HG03280 (cell line): ENCODE data around the gene PKP4.

Source experiments
- ATAC-seq: cut with Tn5 transposase; IDR thresholded peaks from one replicate; pipeline ENCODE4 v1.9.1; 2021; ENCODE audit warnings: mild to moderate bottlenecking, moderate library complexity; ENCODE audit not compliant: unreplicated experiment

PKP4 gene

DNA sequence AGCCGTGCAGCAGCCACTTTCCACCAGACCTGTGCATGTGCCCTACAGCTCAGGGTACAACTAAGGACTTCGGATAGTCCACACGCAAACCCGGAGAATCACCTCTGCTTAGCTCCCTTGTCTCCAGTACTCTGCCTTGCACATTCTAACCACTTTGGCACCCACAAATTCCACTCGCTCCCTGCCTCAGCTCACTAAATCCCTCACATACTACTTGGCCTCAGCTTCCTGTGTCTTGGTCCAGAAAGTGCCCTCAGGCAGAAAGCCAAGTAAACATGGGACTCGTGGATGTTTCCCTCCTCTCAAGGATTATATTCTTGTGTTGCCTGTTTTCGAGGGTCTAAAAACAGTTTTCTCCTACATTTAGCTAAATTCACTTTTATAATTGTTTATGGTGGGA lies 180.6 kb downstream of the PKP4 start:
- ATAC-seq: no peak

DNA sequence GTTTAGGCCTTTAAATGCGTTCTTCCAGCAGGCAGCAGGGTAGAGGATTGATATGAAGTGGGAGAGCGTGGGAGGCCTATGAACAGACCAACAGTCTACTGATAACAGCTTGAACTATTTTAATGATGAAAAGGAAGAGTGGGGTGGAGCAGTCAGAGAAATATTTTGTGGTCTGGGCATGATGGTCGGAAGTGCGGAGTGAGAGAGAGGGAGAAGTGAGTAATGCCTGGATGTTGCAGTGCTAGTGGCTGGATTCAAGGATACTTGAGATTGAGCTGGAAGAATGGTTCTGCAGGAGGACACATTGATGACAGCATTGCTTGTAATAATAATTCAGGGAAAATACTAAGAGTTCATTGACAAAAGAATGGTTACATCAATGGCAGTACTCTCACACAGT lies 187.4 kb downstream of the PKP4 start:
- ATAC-seq: no peak

DNA sequence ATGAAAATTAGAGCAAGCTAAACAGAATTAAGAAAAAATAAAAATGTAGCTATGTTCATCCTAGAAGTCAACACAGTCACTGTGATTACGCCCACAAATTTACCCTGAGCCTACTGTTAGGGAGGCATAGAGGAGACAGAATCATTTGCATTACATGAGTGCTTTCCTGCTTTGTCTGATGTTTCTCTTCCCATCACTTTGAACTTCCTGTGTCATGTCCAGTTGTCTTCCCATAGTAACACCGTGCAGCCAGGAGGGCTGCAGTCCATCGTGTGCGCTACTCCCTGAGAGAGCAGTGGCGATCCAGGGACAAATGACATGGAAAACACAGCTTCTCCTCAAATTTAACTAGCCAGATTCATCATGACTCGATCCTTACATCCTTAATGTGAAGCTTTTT lies 188.5 kb downstream of the PKP4 start:
- no peak for ATAC-seq

DNA sequence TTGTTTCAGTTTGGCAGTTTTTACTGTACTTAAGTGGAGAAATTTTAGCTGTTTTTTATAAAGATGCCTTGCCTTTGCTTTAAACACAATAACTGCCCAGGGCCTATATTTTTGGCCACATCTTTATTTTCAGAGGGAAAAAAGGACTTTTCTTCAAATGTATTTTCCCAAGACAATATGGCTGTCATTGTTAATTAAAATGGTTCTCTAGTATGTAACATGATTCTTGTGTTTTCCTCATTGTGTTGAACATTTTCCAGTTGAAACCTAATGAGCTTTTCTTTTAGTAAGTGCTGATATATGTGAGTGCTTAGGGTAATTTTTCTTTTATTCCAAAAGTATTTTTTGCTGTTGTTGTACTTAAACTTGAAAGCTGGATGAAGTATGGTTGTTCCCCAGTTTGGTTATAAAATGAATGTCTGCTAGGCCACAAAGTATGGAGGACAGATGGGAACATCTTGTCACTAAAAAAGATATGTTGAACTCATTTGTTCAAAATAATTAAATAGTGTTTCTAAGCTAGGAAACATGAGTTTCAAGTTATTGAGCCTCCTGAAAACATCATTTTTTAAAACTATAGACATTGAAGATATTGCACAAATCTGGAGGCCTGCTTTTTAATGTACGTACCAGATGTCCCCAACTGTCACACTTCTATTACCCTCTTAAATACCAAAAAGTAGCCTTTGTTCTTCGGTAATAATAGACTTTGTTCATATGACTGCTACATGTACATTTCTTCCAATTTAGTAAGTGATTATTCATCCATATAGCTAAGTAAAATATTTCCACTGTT lies 190.9 kb downstream of the PKP4 start:
- no peak for ATAC-seq

DNA sequence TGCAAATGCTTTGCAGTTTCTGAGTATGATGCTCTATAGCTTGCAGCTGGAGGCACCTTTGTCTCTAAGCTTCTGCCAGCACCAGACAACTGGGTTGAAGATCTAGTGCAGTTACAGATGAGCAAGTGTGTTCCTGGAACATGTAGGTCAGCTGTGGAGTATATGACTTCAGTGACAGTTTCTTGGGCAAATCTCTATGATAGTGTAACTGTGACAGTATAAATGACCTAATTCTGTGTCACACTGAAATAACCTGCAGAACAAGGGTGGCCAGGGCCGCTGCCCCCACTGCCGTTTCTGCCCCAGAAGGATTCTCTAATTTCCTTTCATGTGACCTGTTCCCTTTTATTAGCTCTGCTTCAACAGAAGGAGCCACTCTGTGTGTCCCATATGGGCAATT lies 193.1 kb downstream of the PKP4 start:
- ATAC-seq: no peak

DNA sequence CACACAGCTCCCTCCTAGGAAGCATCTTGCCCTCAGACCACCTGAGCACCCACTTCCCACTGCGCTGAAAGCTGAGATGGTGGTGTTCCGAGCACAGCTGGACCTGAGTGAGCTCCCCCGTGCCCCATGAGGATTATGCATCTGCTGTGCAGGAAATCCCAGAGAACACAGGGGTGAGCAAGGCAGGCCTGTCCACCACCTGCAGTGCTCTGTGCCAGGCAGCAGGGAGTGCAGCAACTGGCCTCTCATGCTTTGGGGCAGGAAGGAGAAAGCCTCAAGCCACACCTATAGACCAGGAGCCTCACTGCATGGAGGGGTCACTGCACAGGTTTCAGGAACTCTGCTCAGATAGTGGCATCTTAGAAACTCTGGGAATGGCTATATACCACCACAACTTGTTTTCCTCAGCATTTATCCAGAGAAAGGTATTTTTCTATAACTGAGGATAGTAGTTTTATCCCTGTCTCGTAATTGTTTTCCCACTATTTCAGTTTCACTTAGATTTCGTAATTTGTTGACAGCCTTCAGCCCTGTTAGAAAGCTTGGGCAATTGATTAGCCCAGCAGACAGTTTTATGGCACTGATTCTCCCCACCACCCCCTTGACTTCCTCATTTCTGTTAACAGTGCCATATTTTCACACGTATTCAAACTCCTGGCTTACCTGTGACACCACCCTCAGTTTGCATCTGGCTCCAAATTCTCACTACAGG lies 194.1 kb downstream of the PKP4 start:
- ATAC-seq: no peak

DNA sequence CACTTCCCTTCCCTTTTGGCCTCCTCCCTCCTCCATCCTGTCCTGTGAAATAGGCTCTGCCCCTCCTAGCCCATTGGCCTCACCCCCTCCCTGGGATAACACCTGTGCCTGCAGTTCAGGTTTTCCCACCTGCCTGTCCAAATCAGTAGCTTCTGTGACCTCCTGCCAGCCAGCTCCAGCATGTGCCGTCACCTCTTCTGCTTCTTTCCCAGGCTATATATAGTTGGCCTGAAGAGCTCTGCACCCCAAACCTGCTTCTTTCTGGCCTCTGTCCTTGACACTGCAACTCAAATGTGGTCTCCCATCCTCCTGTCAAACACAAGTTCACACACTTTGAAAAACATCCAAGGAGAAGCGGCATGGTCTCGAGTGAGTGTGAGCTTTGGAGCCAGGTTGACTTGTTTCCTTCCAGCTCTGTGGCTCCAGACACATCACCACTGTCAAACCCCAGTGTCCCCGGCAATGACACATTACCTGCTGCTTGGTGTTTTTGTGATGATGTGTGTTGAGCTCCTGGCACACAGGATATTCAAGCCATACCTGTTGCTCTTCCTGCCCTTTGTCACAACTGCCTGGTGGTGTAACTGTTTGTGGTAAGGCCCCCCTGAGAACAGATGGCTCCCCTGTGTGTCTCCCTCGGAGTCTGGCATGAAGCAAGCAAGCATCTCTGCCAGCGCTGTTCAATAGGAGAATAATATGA lies 194.8 kb downstream of the PKP4 start:
- no peak for ATAC-seq

DNA sequence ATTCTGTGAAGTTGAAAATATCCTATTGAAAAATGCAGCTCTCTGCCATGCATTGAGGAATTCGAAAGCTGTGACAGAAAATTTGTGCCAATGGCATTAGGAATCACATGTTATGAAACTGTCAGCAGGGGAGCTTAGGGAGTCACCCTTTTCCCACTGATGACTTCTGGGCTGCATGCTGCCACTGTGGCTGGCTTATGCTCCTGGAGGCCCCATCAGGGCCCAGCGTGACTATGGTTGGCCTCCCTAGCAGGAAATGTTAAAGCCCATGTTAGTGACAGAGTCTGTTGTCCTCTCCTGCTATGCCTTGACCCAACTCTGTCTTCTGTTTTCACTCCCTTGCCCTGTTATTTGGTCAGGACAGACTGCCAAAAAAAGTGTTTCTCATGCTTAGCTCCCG lies 198.9 kb downstream of the PKP4 start:
- ATAC-seq: no peak

DNA sequence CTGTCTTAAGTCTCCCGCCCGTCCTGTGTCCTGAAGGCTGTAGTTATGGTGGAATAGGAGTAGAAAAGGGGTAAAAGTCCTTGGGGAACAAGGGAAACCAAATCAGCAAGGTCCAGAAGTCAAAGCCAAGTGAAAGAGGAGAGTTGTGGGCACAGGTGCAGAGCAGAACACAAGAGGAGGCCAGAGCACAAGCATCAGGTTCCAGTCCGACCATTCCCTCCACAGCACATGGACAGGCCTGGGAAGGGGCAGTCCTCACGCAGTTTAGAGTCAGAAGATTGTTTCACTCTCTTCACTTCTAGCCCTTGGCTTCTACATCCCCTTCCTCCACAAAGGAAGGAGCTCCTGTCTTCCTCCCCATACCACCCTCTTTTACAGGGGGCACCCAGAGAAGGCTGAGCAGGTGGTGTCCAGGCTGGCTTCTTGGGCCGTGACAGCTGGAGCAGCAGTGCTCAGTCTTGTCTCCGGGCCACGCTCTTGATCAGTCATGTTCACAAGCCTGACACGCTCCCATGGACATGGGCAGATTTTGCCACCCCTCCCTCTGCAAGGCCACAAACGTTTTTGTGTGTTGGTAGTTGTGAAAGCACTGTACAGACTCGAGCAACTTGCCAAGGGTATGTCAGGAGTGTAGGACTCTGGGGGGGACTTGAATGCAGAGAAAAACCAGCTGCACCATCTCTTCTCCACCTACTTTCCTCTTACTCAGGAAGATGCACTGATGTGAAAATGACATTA lies 199.9 kb downstream of the PKP4 start:
- no peak for ATAC-seq

DNA sequence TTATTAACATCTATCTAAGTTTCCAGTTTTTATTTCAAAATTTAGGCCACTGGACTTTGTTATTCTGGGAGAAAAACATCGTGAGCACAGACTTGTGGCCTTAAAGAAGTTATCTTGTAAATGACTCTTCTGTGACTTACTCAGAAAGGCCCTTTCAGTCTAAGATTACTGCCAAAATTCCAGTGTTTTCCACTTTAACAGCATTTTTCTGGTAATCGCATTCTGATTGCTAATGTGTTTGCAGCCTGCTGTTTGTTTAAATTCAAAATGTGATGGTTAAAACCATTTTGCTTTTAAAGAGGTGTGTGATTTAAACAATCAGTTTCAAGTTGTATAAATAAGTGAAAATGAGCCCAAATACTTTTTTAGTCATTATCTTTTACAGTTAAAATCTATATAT lies 201.6 kb downstream of the PKP4 start:
- no peak for ATAC-seq

DNA sequence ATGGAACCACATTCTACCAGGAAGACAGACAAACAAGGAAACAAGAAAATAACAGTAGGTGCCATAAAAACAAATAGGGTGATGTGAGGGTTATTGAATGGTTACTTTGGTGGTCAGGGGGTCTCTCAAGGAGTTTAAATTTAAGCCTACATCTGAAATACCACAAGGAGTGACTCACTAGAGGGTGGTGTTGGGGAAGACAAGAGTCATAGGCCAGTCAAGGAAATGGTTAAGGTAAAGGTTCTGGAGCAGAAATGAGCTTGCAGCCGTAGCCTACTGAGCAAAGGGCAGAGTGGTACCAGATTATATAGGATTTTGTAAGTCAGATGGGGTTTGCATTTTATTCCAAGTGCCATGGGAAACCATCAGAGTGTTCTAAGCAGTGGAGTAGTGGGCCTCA lies 202.7 kb downstream of the PKP4 start:
- ATAC-seq: no peak

DNA sequence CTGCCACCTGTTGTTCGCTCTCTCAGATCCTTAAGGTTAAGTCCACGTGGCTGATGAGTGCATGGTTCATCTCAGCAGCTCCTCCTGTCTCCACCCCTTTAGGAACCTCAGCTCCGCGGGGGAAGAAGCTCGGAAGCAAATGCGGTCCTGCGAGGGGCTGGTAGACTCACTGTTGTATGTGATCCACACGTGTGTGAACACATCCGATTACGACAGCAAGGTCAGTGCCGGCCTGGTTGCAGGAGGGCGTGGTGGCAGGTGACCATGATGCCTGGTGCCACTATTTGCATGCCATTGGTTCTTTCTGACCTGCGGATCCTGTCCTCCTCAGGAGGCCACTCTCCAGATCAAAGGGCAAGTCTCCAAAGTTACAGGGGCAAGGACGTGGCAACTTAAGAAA lies 204.5 kb downstream of the PKP4 start:
- ATAC-seq: no peak

DNA sequence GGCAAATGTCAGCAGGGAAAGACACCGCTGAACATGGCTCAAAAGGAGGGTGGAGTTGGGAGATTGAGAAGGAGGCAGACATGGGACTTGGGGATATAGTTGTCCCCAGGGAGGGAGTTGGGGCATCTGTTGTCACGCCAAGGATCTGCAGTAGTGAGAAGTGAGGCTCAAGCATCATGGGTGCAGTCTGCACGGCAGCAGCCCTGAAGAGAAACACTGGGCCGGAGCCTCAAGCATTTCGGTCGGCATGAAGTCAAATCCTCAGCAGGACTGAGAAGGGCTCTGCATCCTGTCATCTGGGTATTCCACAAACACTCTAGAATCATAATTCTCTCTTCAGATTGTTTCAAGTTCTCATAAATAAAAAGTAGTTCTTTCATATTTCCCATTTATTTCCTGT lies 205.7 kb downstream of the PKP4 start:
- ATAC-seq: no peak

DNA sequence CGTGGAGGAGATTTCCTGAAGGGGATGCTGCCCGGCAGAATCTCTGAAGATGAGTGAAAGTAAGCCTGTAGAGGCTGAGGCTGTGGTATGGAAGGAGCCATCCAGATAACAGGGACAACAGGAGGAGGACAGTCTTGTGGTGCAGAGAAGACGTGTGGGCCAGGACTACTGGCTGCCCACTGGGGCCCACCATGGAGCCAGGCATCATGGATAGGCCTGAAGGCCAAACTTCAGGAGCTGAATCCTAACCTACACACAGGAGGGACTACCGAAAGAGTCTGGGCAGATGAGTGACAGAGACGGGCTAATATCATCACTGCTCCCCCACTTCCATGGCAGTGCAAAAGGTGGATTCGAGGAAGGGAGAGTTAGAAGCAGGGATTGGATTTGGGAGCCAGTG lies 207.0 kb downstream of the PKP4 start:
- ATAC-seq: no peak

DNA sequence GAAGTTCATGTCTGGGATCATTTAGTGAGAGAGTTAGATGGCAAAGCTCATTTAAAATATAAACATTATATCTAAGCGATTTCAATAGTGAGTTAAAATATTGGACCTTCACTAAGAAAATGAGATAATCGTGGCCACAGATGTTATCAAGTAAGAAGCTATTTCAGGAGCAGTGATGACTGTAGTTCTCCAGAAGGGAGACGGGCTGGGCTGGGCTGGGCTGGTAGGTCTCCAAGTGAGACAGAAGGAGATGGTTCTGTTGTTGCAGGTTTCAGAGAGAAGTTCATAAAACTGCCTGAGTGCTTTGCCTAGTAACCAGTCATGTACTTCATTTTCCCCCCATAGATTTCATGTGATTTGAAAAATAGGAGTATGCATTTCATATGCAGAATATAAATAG lies 208.2 kb downstream of the PKP4 start:
- no peak for ATAC-seq

DNA sequence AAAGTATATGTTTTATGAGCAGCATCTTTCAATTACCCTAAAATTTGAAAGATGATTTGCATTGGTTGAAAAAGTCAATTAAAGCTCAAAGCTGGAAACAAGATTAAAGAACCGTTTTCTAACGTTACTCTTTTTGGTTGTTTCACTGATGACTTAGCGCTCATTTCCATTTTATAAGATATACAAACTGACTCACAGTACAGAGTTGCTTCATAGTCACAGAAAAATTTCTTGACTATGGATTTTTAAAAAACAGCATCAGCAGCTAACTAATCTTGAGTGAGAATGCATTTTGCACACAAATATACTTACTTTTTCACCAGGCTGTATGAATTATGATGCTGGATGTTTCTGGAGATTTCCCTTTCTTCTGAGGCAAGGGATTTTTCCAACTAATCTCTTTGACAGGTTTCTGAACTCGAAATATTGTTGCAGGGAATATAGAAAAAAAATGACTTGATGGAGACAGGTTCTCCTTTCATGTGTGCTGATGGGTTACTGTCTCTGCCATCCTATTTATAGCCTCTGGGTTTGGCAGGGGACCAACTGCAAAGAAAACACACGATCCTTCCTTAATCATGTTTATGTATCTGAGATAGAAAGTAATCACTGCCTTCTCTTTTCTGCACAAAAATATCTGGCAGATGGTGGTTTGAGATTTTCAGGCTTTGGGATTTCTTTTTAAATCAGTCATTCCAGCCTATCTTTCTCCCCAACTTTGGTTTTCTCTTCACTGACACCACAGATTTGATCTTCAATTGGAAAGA lies 209.0 kb downstream of the PKP4 start:
- ATAC-seq: no peak

DNA sequence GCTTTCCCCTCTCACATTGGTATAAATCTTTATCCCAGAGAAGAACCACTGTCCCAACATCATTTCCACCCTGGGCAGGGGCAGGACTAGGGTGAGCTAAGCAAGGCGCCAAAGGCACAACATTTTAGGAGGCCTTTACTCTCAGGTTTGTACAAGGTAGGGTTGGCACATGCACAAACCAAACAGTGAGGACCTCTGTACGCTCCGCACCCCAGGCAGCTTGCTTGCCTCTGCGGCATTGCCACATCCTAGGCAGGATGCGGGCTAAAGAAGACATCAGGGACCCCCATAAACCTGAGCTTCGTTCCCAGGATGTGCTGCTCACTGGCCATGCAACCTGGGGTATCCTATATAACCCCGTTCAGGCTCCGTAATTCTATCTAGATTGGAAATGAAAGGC lies 210.2 kb downstream of the PKP4 start:
- no peak for ATAC-seq

DNA sequence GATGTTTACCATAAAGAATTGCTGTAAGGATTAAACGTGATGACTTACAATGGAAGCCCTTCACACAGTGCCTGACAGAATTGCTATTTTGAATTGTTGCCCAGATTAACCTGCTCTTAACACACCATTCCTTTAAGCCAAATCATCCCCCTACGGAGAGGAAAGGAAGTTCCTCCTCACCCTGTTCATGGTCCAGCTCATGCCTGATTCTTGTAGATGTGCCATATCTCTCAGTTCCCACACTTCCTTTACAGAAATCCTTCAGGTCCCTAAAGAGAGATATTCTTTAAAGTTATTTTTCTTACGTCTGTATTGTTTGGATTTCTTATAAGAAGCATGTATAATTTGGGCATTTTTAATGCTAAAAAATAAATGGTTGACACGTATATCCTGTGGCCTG lies 210.8 kb downstream of the PKP4 start:
- ATAC-seq: no peak

DNA sequence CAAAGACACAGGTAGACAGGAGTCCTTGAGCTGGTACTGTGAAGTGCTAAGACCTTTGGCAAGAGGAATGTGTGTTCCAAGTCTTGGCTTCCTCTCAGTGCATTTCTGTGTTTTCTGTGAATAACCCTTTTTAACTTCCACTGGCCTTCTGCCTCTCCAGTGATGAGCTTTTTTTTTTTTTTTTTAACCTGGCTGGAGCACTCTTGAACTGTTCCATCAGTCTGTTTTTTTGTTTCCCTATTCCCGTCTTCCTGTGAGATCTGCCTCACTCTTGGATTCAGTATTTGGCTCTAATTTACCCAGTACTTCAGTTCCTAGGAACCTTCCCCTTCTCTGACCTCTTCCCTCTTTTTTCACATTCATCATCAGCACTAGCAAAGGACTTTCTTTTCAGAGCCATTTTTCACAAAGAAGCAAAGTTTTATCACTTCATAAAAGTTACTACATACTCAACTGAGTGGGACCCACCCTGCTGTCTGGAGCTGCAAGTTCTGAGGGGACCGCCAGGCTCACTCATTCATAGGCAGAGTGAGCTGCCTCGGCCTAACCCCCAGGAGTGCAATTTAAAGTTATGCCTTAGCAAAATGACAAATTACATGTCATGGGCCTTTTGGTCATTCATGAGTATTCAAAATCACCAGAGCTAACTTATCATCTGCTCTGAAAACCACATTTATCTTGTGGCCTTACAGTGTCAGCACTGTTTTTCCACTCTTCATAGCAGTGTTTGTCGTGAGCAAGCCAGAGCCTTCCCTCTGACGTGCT lies 211.4 kb downstream of the PKP4 start:
- ATAC-seq: no peak

DNA sequence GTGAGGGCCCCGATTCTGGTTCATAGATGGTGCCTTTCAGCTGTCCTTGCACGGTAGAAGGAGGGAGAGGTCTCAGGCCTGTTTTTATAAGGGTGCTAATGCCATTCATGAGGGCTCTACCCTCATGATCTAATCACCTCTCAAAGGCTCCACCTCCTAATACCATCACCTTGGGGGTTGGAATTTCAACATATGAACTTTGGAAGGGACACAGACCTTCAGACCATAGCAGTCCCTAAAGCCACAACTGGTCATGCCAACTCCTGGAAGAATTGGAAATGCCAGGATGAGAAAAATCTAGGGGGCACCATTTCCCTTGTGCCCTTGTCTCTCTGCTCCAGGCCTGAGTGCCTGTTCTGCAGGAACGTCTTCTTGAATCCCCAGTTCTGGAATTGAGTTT lies 213.5 kb downstream of the PKP4 start:
- ATAC-seq: no peak
